MG63 (cell line): ENCODE data around the gene ITGAD. TPM values are rescaled to one million over a fixed set of nuclear protein-coding genes. Genes with fewer than 3 reads are reported as not detected.
"Not testable (repeated sequence)": the region's sequence is repeated elsewhere in the genome, so short reads cannot be mapped to it uniquely, and the experiment has no call there.

Source experiments
- DNase-seq: peaks from one replicate; pipeline ENCODE4 v3.0.0-alpha.2; 2020
- H3K27me3 ChIP-seq: fragments of 250-450 bp; sonication (Bioruptor Pico); 2 replicates; pipeline ENCODE4 v1.5.1; 2020; ENCODE audit warnings: mild to moderate bottlenecking, moderate library complexity
- H3K36me3 ChIP-seq: fragments of 250-450 bp; sonication (Bioruptor Pico); 2 replicates; pipeline ENCODE4 v1.5.1; 2020; ENCODE audit warnings: mild to moderate bottlenecking, moderate library complexity
- H3K4me3 ChIP-seq: fragments of 250-450 bp; sonication (Bioruptor Pico); 2 replicates; pipeline ENCODE4 v1.5.1; 2020; ENCODE audit warnings: mild to moderate bottlenecking, moderate library complexity
- H3K9me3 ChIP-seq: fragments of 250-450 bp; sonication (Bioruptor Pico); 2 replicates; pipeline ENCODE4 v1.5.1; 2020; ENCODE audit warnings: mild to moderate bottlenecking, moderate library complexity
- total RNA-seq: library from RNA; depleted of rRNA; stranded (reverse); fragments of >200 nt; shearing (Covaris generic); gene quantifications from 2 replicates; pipeline ENCODE4 v1.2.3, GENCODE V29; 2014; ENCODE audit warnings: low replicate concordance

The ITGAD gene
- total RNA-seq, 1 experiment from 2014 or later = not detected

GRCh38 chr16:31435341-31436220 is 42.4 kb downstream of the ITGAD start:
- H3K36me3 ChIP-seq = no peaks in the 10 kb centered on the region
- no peak for DNase-seq
- no peaks in the 10 kb centered on the region for H3K27me3 ChIP-seq
- no peak overlapping the region for H3K4me3 ChIP-seq
- no peaks in the 10 kb centered on the region for H3K9me3 ChIP-seq

GRCh38 chr16:31436221-31437045 is 43.3 kb downstream of the ITGAD start:
- no peaks in the 10 kb centered on the region for H3K27me3 ChIP-seq
- no peaks in the 10 kb centered on the region for H3K36me3 ChIP-seq
- no peak overlapping the region for H3K4me3 ChIP-seq
- DNase-seq = no peak
- no peaks in the 10 kb centered on the region for H3K9me3 ChIP-seq

GRCh38 chr16:31438414-31438813 is 45.3 kb downstream of the ITGAD start:
- Histone ChIP-seq H3K9me3 (no peaks in the 10 kb centered on the region), H3K36me3 (no peaks in the 10 kb centered on the region), H3K4me3 (no peak overlapping the region), H3K27me3 (no peaks in the 10 kb centered on the region)
- no peak for DNase-seq

GRCh38 chr16:31439023-31439422 is 45.9 kb downstream of the ITGAD start:
- H3K36me3 ChIP-seq, H3K9me3 ChIP-seq, DNase-seq, H3K27me3 ChIP-seq, H3K4me3 ChIP-seq: not testable (repeated sequence)

DNA sequence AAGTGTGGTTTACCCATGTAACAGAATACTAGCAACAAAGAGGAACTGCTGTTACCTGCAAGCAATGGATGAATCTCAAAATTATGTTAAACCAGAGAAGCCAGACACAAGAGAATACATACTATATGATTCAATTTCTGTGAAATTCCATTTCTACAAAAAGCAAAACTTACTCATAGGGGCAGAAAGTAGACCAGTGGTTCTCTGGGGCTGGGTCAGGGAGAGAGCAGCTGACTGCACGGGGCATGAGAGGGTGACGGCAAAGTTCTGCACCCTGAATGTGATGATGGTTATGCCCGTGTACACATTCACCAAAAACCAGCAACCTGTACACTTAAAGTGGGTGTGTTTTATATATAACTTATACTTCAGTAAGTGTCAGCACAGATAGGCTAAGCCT is 46.4 kb downstream of the ITGAD start:
- no peaks in the 10 kb centered on the region for H3K9me3 ChIP-seq
- H3K27me3 ChIP-seq = no peaks in the 10 kb centered on the region
- H3K36me3 ChIP-seq = no peaks in the 10 kb centered on the region
- no peak for DNase-seq
- H3K4me3 ChIP-seq = no peak overlapping the region

GRCh38 chr16:31440516-31441184 is 47.5 kb downstream of the ITGAD start:
- Histone ChIP-seq H3K9me3 (no peaks in the 10 kb centered on the region), H3K27me3 (no peaks in the 10 kb centered on the region), H3K4me3 (no peak overlapping the region), H3K36me3 (no peaks in the 10 kb centered on the region)
- DNase-seq = no peak

- Histone ChIP-seq H3K9me3 (no peaks in the 10 kb centered on the region), H3K4me3 (peak overlapping the region; percentile 66; the same call in 1 of the 2 replicates), H3K27me3 (no peaks in the 10 kb centered on the region), H3K36me3 (no peaks in the 10 kb centered on the region)
- no peak for DNase-seq
Observed at GRCh38 chr16:31441956-31442355, 48.8 kb downstream of the ITGAD start.

DNA sequence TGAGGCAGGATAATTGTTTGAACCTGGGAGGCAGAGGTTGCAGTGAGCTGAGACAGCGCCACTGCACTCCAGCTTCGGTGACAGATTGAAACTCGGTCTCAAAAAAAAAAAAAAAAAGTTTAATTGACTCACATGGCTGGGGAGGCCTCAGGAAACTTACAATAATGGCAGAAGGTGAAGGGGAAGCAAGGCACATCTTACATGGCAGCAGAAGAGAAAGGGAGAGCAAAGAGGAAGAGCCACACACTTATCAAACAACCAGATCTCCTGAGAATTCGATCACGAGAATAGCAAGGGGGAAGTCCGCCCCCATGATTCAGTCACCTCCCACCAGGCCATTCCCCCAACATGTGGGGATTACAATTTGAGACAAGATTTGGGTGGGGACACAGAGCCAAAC is 52.8 kb downstream of the ITGAD start:
- not testable (repeated sequence) for H3K27me3 ChIP-seq, DNase-seq, H3K36me3 ChIP-seq, H3K9me3 ChIP-seq, H3K4me3 ChIP-seq

GRCh38 chr16:31451201-31451600 is 58.1 kb downstream of the ITGAD start:
- Histone ChIP-seq H3K4me3 (no peak overlapping the region), H3K9me3 (no peaks in the 10 kb centered on the region), H3K36me3 (peaks cover 14% of the 10 kb centered on the region), H3K27me3 (no peaks in the 10 kb centered on the region)
- no peak for DNase-seq

DNA sequence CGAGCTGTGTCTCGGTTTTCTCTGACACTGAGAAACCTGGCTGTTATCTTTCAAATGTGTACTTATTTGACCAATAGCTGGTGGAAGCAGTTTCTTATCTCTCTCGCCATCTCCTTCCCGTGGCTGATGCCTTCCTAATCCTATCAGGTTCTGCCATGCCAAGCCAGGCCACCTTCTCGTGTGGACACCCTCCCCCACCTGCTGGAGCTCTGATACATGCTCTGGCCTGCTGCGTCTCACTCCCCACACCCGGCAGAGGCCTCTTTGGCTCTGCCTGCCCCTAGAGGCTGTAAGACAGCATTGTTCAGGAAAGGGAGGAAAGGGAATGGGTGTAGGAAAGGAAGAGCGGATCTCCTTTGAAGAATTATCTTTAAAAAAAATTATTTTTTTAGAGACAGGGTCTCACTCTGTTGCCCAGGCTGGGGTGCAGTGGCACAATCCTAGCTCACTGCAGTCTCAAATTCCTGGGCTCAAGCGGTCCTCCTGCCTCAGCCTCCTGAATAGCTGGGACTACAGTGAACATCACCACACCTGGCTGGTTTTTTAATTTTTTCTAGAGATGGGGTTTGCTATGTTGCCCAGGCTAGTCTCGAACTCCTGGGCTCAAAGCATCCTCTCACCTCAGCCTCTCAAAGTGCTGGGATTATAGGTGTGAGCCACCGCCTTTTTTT is 58.7 kb downstream of the ITGAD start:
- DNase-seq = peak; percentile 81
- Histone ChIP-seq H3K4me3 (no peak overlapping the region), H3K27me3 (no peaks in the 10 kb centered on the region), H3K36me3 (peaks cover 19% of the 10 kb centered on the region), H3K9me3 (no peaks in the 10 kb centered on the region)

GRCh38 chr16:31452631-31453106 is 59.5 kb downstream of the ITGAD start:
- H3K9me3 ChIP-seq = no peaks in the 10 kb centered on the region
- no peak overlapping the region for H3K4me3 ChIP-seq
- DNase-seq = peak; percentile 77
- peaks cover 27% of the 10 kb centered on the region for H3K36me3 ChIP-seq
- no peaks in the 10 kb centered on the region for H3K27me3 ChIP-seq

- no peaks in the 10 kb centered on the region for H3K9me3 ChIP-seq
- H3K4me3 ChIP-seq = no peak overlapping the region
- H3K36me3 ChIP-seq = peaks cover 36% of the 10 kb centered on the region
- DNase-seq = peak; percentile 73
- no peaks in the 10 kb centered on the region for H3K27me3 ChIP-seq
Observed at GRCh38 chr16:31453255-31454204, 60.4 kb downstream of the ITGAD start.

DNA sequence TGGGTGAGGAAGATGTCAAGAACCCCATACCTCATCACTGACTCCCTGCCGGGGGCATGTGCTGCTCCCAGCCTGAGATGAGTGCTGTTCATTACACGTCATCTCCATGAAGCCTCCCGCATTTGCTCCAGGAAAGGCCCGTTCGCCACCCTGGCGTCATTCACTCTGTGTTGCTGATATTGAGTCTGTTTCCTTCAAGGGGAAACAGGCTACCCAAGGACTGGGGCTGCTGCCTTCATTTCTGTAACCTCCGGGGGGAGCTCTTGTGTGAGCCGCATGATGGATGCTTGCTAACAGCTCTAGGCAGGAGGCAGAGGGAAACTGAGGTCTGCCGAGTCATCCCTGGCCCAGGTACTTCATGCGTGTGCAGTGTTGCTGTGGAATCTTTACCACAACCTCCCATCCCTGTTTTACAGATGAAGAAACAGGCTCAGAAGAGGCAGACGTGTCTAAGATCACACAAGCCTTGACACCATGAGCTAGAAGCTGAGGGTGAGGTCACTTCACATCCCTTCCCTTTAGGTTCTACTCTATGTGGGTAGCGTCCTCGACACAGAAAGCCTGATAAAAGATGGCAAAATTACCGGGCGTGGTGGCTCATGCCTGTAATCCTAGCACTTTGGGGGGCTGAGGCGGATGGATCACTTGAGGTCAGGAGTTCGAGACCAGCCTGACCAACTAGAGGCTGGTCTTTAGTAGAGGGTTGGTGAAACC is 62.6 kb downstream of the ITGAD start:
- Histone ChIP-seq H3K9me3 (no peaks in the 10 kb centered on the region), H3K27me3 (no peaks in the 10 kb centered on the region), H3K36me3 (peaks cover 36% of the 10 kb centered on the region), H3K4me3 (no peak overlapping the region)
- DNase-seq = no peak

- H3K4me3 ChIP-seq = peak overlapping the region; percentile 91
- H3K9me3 ChIP-seq = no peaks in the 10 kb centered on the region
- H3K36me3 ChIP-seq = peaks cover 36% of the 10 kb centered on the region
- no peak for DNase-seq
- H3K27me3 ChIP-seq = no peaks in the 10 kb centered on the region
Observed at GRCh38 chr16:31456988-31457360, 63.8 kb downstream of the ITGAD start.
